CD14-positive monocyte (primary cell): ENCODE data around the gene KTI12. TPM values are rescaled to one million over a fixed set of nuclear protein-coding genes. Genes with fewer than 3 reads are reported as not detected.

Source experiments
- DNase-seq, 3 donors: peaks; one replicate each; pipeline ENCODE4 v3.0.0-alpha.2; 2011 to 2022
- H2AFZ ChIP-seq: 2 replicates; pipeline ENCODE4 v1.6.0; 2012; ENCODE audit warnings: mild to moderate bottlenecking, low read depth, low read length, inconsistent platforms; ENCODE audit not compliant: insufficient read depth, poor library complexity, severe bottlenecking
- H3K27ac ChIP-seq, 2 donors: 1 replicate in 1 of 2; 2 replicates in 1 of 2; pipeline ENCODE4 v1.5.1; 2012 to 2013; ENCODE audit warnings: low read length in 2 of 2, control low read depth in 1 of 2, inconsistent platforms in 1 of 2, low read depth in 1 of 2, mild to moderate bottlenecking in 1 of 2
- H3K27me3 ChIP-seq, 2 donors: one replicate each; pipeline versions ENCODE4 v1.6.0 to v1.6.1; 2011 to 2013; ENCODE audit warnings: low read length in 2 of 2; ENCODE audit not compliant: control insufficient read depth in 2 of 2, insufficient read depth in 2 of 2
- H3K36me3 ChIP-seq, 2 donors: replicated peaks in 1 of 2; 1 replicate in 1 of 2; 2 replicates in 1 of 2; pipeline versions ENCODE4 v1.5.1 to v1.6.1; 2012 to 2013; ENCODE audit warnings: low read length in 2 of 2, control low read depth in 1 of 2, inconsistent platforms in 1 of 2, mild to moderate bottlenecking in 1 of 2; ENCODE audit not compliant: insufficient read depth in 2 of 2, control insufficient read depth in 1 of 2
- H3K4me1 ChIP-seq, 2 donors: 1 replicate in 1 of 2; 2 replicates in 1 of 2; pipeline versions ENCODE4 v1.5.1 to v1.6.1; 2012 to 2013; ENCODE audit warnings: low read length in 2 of 2, control low read depth in 1 of 2, inconsistent platforms in 1 of 2, mild to moderate bottlenecking in 1 of 2, moderate library complexity in 1 of 2; ENCODE audit not compliant: insufficient read depth in 2 of 2, control insufficient read depth in 1 of 2
- H3K4me2 ChIP-seq: replicated peaks from 2 replicates; pipeline ENCODE3; 2012; ENCODE audit warnings: low read length, moderate library complexity, mild to moderate bottlenecking; ENCODE audit not compliant: poor library complexity, severe bottlenecking; ENCODE audit errors: extremely low read depth
- H3K4me3 ChIP-seq, 3 experiments: fragments of 200-600 bp in 1 of 3; sonication (generic) in 1 of 3; replicated peaks in 1 of 3; 1 replicate in 2 of 3; 2 replicates in 1 of 3; pipeline ENCODE4 v1.5.1; 2011 to 2013; ENCODE audit warnings: low read length in 3 of 3, mild to moderate bottlenecking in 3 of 3, control low read depth in 2 of 3, low read depth in 2 of 3, inconsistent platforms in 1 of 3, moderate library complexity in 1 of 3
- H3K79me2 ChIP-seq: 2 replicates; pipeline ENCODE4 v1.6.0; 2012; ENCODE audit warnings: mild to moderate bottlenecking, control low read depth, inconsistent platforms, low read length, moderate library complexity; ENCODE audit not compliant: insufficient read depth
- H3K9ac ChIP-seq: 2 replicates; pipeline ENCODE4 v1.6.0; 2017; ENCODE audit warnings: low read length, mild to moderate bottlenecking; ENCODE audit not compliant: insufficient read depth, poor library complexity, severe bottlenecking
- H3K9me3 ChIP-seq, 2 donors: replicated peaks in 1 of 2; 1 replicate in 1 of 2; 2 replicates in 1 of 2; pipeline versions ENCODE4 v1.5.1 to v1.6.1; 2012 to 2013; ENCODE audit warnings: low read length in 2 of 2, control low read depth in 1 of 2; ENCODE audit not compliant: control insufficient read depth in 1 of 2, insufficient read depth in 1 of 2
- H4K20me1 ChIP-seq: 2 replicates; pipeline ENCODE4 v1.6.0; 2012; ENCODE audit warnings: mild to moderate bottlenecking, low read length, control low read depth, moderate library complexity; ENCODE audit not compliant: insufficient read depth
- H3K27ac Mint-ChIP-seq, 7 donors: one replicate each; pipeline ENCODE4 v1.8.0; 2020; ENCODE audit warnings: mild to moderate bottlenecking in 7 of 7, mixed read lengths in 7 of 7, moderate library complexity in 6 of 7, inconsistent platforms in 2 of 7
- H3K27me3 Mint-ChIP-seq, 3 donors: one replicate each; pipeline ENCODE4 v1.8.0; 2021 to 2022; ENCODE audit warnings: low read depth in 3 of 3, mild to moderate bottlenecking in 3 of 3, mixed read lengths in 3 of 3, moderate library complexity in 3 of 3, inconsistent platforms in 1 of 3
- H3K36me3 Mint-ChIP-seq, 2 donors: one replicate each; pipeline ENCODE4 v1.8.0; 2020; ENCODE audit warnings: mixed read lengths in 2 of 2, inconsistent platforms in 1 of 2, mild to moderate bottlenecking in 1 of 2
- H3K4me1 Mint-ChIP-seq: one replicate; pipeline ENCODE4 v1.8.0; 2020; ENCODE audit warnings: mild to moderate bottlenecking, mixed read lengths
- H3K4me3 Mint-ChIP-seq, 2 donors: one replicate each; pipeline ENCODE4 v1.8.0; 2020; ENCODE audit warnings: mild to moderate bottlenecking in 2 of 2, mixed read lengths in 2 of 2, moderate library complexity in 1 of 2
- H3K9me3 Mint-ChIP-seq, 7 donors: one replicate each; pipeline ENCODE4 v1.8.0; 2020 to 2022; ENCODE audit warnings: mixed read lengths in 7 of 7, mild to moderate bottlenecking in 6 of 7, moderate library complexity in 6 of 7, inconsistent platforms in 2 of 7
- CTCF ChIP-seq: fragments of 200-600 bp; IDR thresholded peaks from one replicate; pipeline ENCODE4 v1.8.0; 2022; ENCODE audit warnings: antibody characterized with exemption, mild to moderate bottlenecking
- WGBS: methylation state at CpG from one replicate; pipeline ENCODE4 v1.1.5; 2013; ENCODE audit warnings: missing lambda C conversion rate; ENCODE audit not compliant: insufficient coverage; 5-methylcytosine and 5-hydroxymethylcytosine counted together
- intact Hi-C, 2 donors: fragments of 100-400 bp; cut with micrococcal nuclease; formaldehyde crosslinking; loops; one replicate each; pipeline versions ENCODE4 v1.15.0 to v1.15.1; 2023
- polyA plus RNA-seq, 3 donors: library from polyadenylated mRNA; depleted of rRNA in 1 of 3; unstranded in 2 of 3; stranded (reverse) in 1 of 3; fragments of 300-500 nt in 2 of 3; fragments of >200 nt in 1 of 3; fragmentation: Illumina TruSeq in 2 of 3; gene quantifications; 1 replicate in 2 of 3; 2 replicates in 1 of 3; pipeline ENCODE4 v1.2.3, GENCODE V29; 2012 to 2021

Gene KTI12
- polyA plus RNA-seq, 3 donors: 6.4 to 18.2 (median 16.2) TPM

DNA sequence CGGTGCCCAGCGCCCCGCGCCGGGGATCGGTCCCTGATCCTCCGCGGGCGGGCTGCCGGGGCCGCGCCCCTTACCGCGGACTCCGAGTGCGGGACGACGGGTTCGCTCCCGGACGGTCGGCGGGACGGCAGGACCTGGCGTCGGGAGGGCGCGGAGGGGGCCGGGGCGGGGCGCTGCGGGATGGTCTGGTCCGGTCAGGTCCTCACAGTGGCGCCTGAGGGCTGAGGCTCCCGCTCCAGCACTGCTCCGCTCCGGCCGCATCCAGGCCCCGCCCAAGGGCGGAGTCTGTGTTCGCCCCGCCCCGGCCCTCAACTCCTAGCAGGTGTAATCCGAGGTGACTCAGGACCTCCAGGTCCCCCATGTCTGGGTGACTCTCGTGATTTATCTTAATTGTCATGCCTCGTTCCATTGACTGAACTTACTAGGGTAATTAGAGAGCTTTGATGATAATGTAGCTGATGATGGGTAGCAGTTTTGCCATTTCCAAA lies 43.1 kb downstream of the KTI12 start, which contains the start of gene RAB3B:
Gene RAB3B, minus strand, starts transcription at position 223 of the 488 bp plus-strand sequence. CDS start 13,583 bp downstream, outside the sequence.
- peak within 1 kb of the TSS; percentile 36 for H3K9ac ChIP-seq
- WGBS: under 1% methylated on average over 44 of the region's 46 CpGs
- peaks cover 45 to 61% (median 56%) of the 10 kb centered on the region in 3 donors for H3K27me3 Mint-ChIP-seq

More for the DNA sequence above, 43.1 kb downstream of the KTI12 start, which contains the start of gene RAB3B:
- Mint-ChIP-seq H3K27ac (peak within 1 kb of the TSS in 1 of 7 donors; percentile 30), H3K4me3 (peak within 1 kb of the TSS; percentile 63 to 89), H3K9me3 (peaks cover 0 to 15% (median 8%) of the 10 kb centered on the region in 7 donors), H3K36me3 (peaks cover 0 to 4% of the 10 kb centered on the region in 2 donors), H3K4me1 (peaks cover 7% of the 10 kb centered on the region)
- Histone ChIP-seq H3K36me3 (no peaks in the 10 kb centered on the region), H2AFZ (peak within 1 kb of the TSS; percentile 70), H3K79me2 (no peaks in the 10 kb centered on the region), H3K4me2 (peak within 1 kb of the TSS; percentile 67), H3K9me3 (no peaks in the 10 kb centered on the region), H4K20me1 (no peaks in the 10 kb centered on the region), H3K4me1 (no peaks in the 10 kb centered on the region), H3K27ac (no peak within 1 kb of the TSS), H3K27me3 (peaks cover 32 to 52% of the 10 kb centered on the region in 2 donors), H3K4me3 (peak within 1 kb of the TSS in 2 of 3 experiments; percentile 2 to 63)
- peak in 2 of 3 donors; percentile 3 to 6 for DNase-seq
- no peak for TF ChIP-seq CTCF
- intact Hi-C loops: no loop called here
